Osteoblast (primary cell): Measurements from ENCODE around the gene TSEN15. TPM values are rescaled to one million over a fixed set of nuclear protein-coding genes. Genes with fewer than 3 reads are reported as not detected.

Source experiments
- DNase-seq: peaks from one replicate; pipeline ENCODE4 v3.0.0; 2011; ENCODE audit warnings: low spot score, mixed read lengths; ENCODE audit not compliant: insufficient read length; ENCODE audit errors: missing footprints
- H2AFZ ChIP-seq: 2 replicates; pipeline ENCODE4 v1.6.0; 2011; ENCODE audit warnings: mild to moderate bottlenecking, low read length
- H3K27ac ChIP-seq: 2 replicates; pipeline ENCODE4 v1.5.1; 2011; ENCODE audit warnings: mild to moderate bottlenecking, low read depth, low read length, moderate library complexity
- H3K27me3 ChIP-seq: 2 replicates; pipeline ENCODE4 v1.6.0; 2012; ENCODE audit warnings: mild to moderate bottlenecking, control low read depth, inconsistent platforms, low read length, moderate library complexity; ENCODE audit not compliant: insufficient read depth
- H3K36me3 ChIP-seq: 2 replicates; pipeline ENCODE4 v1.5.1; 2011; ENCODE audit warnings: mild to moderate bottlenecking, low read length, control low read depth, moderate library complexity; ENCODE audit not compliant: insufficient read depth
- H3K4me1 ChIP-seq: 2 replicates; pipeline ENCODE4 v1.5.1; 2011; ENCODE audit warnings: mild to moderate bottlenecking, low read length, control low read depth, moderate library complexity; ENCODE audit not compliant: insufficient read depth
- H3K4me2 ChIP-seq: 2 replicates; pipeline ENCODE4 v1.6.0; 2011; ENCODE audit warnings: mild to moderate bottlenecking, low read length; ENCODE audit not compliant: insufficient read depth
- H3K4me3 ChIP-seq: fragments of 200-600 bp; sonication (generic); 3 replicates; pipeline ENCODE4 v1.5.1; 2012; ENCODE audit warnings: mild to moderate bottlenecking, low read length, inconsistent platforms; ENCODE audit not compliant: insufficient read depth
- H3K79me2 ChIP-seq: 2 replicates; pipeline ENCODE4 v1.6.0; 2012; ENCODE audit warnings: mild to moderate bottlenecking, low read length, control low read depth, inconsistent platforms; ENCODE audit not compliant: insufficient read depth
- H3K9me3 ChIP-seq: 2 replicates; pipeline ENCODE4 v1.5.1; 2011; ENCODE audit warnings: low read depth, low read length, control low read depth
- H4K20me1 ChIP-seq: 2 replicates; pipeline ENCODE4 v1.6.0; 2012; ENCODE audit warnings: mild to moderate bottlenecking, low read length, control low read depth; ENCODE audit not compliant: insufficient read depth
- total RNA-seq: library from RNA; depleted of rRNA; stranded (reverse); fragments of >200 nt; gene quantifications from 2 replicates; pipeline ENCODE4 v1.2.3, GENCODE V29; 2012
- TF ChIP-seq, protein P1 (sequence below): IDR thresholded peaks from 2 replicates; pipeline ENCODE4 v1.5.1; 2011; ENCODE audit warnings: mild to moderate bottlenecking, low read depth, low read length, moderate library complexity; ENCODE audit errors: extremely low read depth

Gene TSEN15
- total RNA-seq, 1 donor: 51.8 TPM

DNA sequence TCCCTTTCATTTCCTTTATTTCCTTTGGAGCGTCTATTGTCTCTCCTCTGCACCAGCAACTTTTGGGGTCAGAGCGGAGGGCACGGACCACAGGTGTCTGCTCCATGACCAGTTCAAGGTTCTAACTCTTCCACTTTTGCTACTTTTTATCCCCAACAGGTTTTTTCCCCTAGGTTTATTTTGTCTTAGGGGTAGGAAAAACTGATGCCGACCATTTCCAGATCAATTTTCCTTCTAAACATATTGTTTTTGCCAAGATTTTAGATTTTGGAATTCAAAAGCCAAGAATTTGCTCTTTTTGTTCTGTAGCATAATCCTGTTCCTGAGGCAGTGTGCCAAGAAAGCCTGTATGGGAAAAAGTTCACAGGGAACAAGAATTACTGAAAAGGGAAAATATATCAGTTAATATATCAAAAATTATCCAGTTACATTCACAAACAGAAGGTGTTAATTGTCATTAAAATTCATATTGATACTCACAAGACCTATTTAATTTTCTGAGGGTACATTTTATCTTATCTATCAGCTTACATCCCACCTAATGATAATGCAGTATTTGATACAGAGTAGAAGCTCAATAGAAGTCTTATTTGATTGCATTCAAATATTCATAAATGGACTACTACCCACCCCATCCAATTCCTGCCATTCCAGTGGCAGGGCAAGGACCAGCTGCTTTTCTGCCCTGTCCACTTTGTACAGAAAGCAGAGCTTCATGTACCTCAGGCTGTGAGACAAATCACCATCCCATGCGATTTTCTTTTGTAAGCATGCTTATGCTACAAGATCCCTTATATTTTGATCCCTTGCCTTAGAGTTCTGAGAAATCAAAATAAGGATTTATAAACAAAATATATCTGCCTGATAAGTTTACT, 31.2 kb downstream of the TSEN15 start:
- no peaks in the 10 kb centered on the region for H3K9me3 ChIP-seq
- no peak overlapping the region for H3K4me3 ChIP-seq
- H3K27me3 ChIP-seq: no peaks in the 10 kb centered on the region
- H3K79me2 ChIP-seq: no peaks in the 10 kb centered on the region
- no peaks in the 10 kb centered on the region for H3K36me3 ChIP-seq
- TF ChIP-seq, protein P1, sequence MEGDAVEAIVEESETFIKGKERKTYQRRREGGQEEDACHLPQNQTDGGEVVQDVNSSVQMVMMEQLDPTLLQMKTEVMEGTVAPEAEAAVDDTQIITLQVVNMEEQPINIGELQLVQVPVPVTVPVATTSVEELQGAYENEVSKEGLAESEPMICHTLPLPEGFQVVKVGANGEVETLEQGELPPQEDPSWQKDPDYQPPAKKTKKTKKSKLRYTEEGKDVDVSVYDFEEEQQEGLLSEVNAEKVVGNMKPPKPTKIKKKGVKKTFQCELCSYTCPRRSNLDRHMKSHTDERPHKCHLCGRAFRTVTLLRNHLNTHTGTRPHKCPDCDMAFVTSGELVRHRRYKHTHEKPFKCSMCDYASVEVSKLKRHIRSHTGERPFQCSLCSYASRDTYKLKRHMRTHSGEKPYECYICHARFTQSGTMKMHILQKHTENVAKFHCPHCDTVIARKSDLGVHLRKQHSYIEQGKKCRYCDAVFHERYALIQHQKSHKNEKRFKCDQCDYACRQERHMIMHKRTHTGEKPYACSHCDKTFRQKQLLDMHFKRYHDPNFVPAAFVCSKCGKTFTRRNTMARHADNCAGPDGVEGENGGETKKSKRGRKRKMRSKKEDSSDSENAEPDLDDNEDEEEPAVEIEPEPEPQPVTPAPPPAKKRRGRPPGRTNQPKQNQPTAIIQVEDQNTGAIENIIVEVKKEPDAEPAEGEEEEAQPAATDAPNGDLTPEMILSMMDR: no peak
- DNase-seq: no peak
- H3K4me1 ChIP-seq: no peaks in the 10 kb centered on the region
- no peak overlapping the region for H3K27ac ChIP-seq
- H3K4me2 ChIP-seq: no peak overlapping the region
- H2AFZ ChIP-seq: no peak overlapping the region
- H4K20me1 ChIP-seq: no peaks in the 10 kb centered on the region

DNA sequence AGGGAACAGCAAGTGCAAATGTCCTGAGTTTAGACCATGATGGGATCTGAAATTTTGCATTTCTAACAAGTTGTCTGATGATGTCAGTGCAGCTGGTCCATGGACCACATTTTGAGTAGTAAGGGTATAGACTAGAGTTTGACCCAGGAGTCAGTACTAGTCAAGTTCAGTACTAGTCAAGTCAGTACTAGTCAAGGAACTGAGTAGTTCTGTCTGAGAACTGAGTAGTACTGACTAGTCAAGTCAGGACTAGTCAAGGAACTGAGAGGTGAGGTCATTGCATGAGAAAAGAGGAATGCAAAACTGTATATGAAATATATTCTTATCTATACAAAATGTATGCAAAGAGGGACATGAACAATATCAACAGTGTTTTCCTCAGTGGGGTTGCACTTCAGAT, 34.1 kb downstream of the TSEN15 start:
- H2AFZ ChIP-seq: no peak overlapping the region
- H3K4me2 ChIP-seq: no peak overlapping the region
- TF ChIP-seq, protein P1: no peak
- no peaks in the 10 kb centered on the region for H3K36me3 ChIP-seq
- H3K9me3 ChIP-seq: no peaks in the 10 kb centered on the region
- no peak overlapping the region for H3K4me3 ChIP-seq
- H4K20me1 ChIP-seq: no peaks in the 10 kb centered on the region
- H3K27ac ChIP-seq: no peak overlapping the region
- no peaks in the 10 kb centered on the region for H3K79me2 ChIP-seq
- no peak for DNase-seq
- H3K27me3 ChIP-seq: no peaks in the 10 kb centered on the region
- H3K4me1 ChIP-seq: no peaks in the 10 kb centered on the region

DNA sequence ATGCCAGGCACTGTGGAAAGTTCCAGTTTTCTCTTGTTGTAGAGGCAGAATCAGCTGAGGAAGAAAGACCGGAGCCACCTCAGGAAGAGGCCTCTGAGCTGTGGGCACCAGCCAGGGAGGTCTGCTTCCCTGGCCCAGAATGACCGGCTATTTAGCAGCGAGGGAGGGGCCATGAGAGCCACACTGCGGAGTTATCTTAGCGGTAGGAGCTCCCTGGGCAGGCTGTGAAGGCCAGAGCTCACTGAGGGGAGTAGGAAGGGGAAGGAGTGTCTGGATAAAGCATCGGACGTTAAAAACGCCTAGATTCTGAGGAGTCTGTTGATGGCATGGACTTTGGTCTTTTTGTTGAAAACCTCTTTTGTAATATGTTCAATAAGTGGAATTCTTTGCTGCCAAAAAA, 36.5 kb downstream of the TSEN15 start:
- H4K20me1 ChIP-seq: no peaks in the 10 kb centered on the region
- no peaks in the 10 kb centered on the region for H3K9me3 ChIP-seq
- no peaks in the 10 kb centered on the region for H3K27me3 ChIP-seq
- DNase-seq: no peak
- TF ChIP-seq, protein P1: no peak
- no peak overlapping the region for H3K4me3 ChIP-seq
- no peaks in the 10 kb centered on the region for H3K36me3 ChIP-seq
- H3K27ac ChIP-seq: no peak overlapping the region
- H3K79me2 ChIP-seq: no peaks in the 10 kb centered on the region
- no peak overlapping the region for H3K4me2 ChIP-seq
- H3K4me1 ChIP-seq: no peaks in the 10 kb centered on the region
- H2AFZ ChIP-seq: no peak overlapping the region

DNA sequence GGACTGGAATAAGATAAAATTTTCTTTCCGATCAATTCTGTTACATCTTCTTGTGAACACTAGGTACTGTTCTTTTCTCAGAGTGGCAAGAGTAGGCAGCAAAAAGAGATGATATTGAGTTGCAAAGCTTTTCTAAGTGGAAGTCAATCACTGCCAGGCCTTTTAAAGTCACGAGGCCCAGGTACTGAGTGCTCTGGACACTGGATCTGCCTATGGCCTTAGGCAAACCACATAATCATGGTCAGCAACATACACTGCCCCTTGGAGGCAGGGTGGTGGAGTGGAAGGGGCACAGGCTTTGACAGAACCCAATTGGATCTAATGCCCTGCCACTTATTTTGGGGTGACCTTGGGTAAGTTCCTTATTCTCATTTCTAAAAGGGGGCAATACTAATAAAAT, 41.5 kb downstream of the TSEN15 start:
- Histone ChIP-seq H3K27me3 (no peaks in the 10 kb centered on the region), H2AFZ (no peak overlapping the region), H3K4me3 (no peak overlapping the region), H4K20me1 (no peaks in the 10 kb centered on the region), H3K27ac (no peak overlapping the region), H3K79me2 (no peaks in the 10 kb centered on the region), H3K4me2 (no peak overlapping the region), H3K36me3 (no peaks in the 10 kb centered on the region), H3K9me3 (no peaks in the 10 kb centered on the region), H3K4me1 (no peaks in the 10 kb centered on the region)
- DNase-seq: no peak
- TF ChIP-seq, protein P1: no peak
